A549 (cell line): Measurements from ENCODE around the gene CITED2. TPM values are rescaled to one million over a fixed set of nuclear protein-coding genes. Genes with fewer than 3 reads are reported as not detected.

Source experiments
- ATAC-seq, 2 experiments: fragments of 200-7000 bp in 1 of 2; fragments of >200 bp in 1 of 2; cut with Nextera tagmentation in 1 of 2; cut with Tn5 transposase in 1 of 2; 3 replicates each; pipeline versions ENCODE4 v1.8.0 to v1.9.1; 2018 to 2020; ENCODE audit warnings: mild to moderate bottlenecking in 1 of 2, moderate library complexity in 1 of 2
- CTCF ChIA-PET: fragments of 300-600 bp; sonication (Branson Sonifier 250); formaldehyde crosslinking; extraction: SDS; loops from one replicate; lab custom pipeline; 2021; ENCODE audit warnings: antibody characterized with exemption, inconsistent platforms; lab: Yijun Ruan, JAX
- POLR2A ChIA-PET: fragments of 350-600 bp; formaldehyde crosslinking; extraction: SDS; loops from one replicate; lab custom pipeline; 2021; ENCODE audit warnings: antibody characterized with exemption, inconsistent platforms; lab: Yijun Ruan, JAX
- DNase-seq, 2 experiments: peaks; one replicate each; pipeline versions ENCODE4 v3.0.0 to v3.0.0-alpha.2; 2011 to 2016; ENCODE audit warnings: low read depth in 1 of 2, low spot score in 1 of 2
- FAIRE-seq: peaks from 2 replicates; lab custom pipeline; 2011; peaks lifted over from hg19 to GRCh38; lab: Jason Lieb, UNC
- H3K27ac ChIP-seq, 2 experiments: fragments of >200 bp; sonication (Bioruptor Twin); formaldehyde crosslinking; 3 replicates each; pipeline ENCODE4 v1.5.1; 2016 to 2017
- H3K4me1 ChIP-seq: fragments of >200 bp; sonication (Bioruptor Twin); formaldehyde crosslinking; 3 replicates; pipeline ENCODE4 v1.6.1; 2016
- H3K4me2 ChIP-seq: fragments of >200 bp; sonication (Bioruptor Twin); formaldehyde crosslinking; 3 replicates; pipeline ENCODE4 v1.6.1; 2016
- H3K4me3 ChIP-seq: fragments of >200 bp; sonication (Bioruptor Twin); formaldehyde crosslinking; 3 replicates; pipeline ENCODE4 v1.5.1; 2016
- H3K9me3 ChIP-seq: fragments of >200 bp; sonication (Bioruptor Twin); formaldehyde crosslinking; 3 replicates; pipeline ENCODE4 v1.6.1; 2016
- CHD2 ChIP-seq: fragments of 150-350 bp; IDR thresholded peaks from 2 replicates; pipeline ENCODE4 v1.6.1; 2014; ENCODE audit warnings: low read length; ENCODE audit not compliant: partially characterized antibody
- EHMT2 ChIP-seq: fragments of 200-600 bp; sonication (generic); IDR thresholded peaks from 2 replicates; pipeline ENCODE4 v1.6.1; 2016; ENCODE audit warnings: antibody characterized with exemption, low read depth, mild to moderate bottlenecking, moderate library complexity
- EP300 ChIP-seq, 2 experiments: fragments of >200 bp; sonication (Bioruptor Twin); formaldehyde crosslinking; IDR thresholded peaks; 2 replicates in 1 of 2; 3 replicates in 1 of 2; pipeline ENCODE4 v1.6.1; 2016 to 2017
- ESRRA ChIP-seq: fragments of 150-350 bp; IDR thresholded peaks from 2 replicates; pipeline ENCODE4 v1.6.1; 2014; ENCODE audit warnings: mild to moderate bottlenecking, low read length, borderline replicate concordance
- HES2 ChIP-seq: fragments of >200 bp; sonication (Bioruptor Twin); formaldehyde crosslinking; IDR thresholded peaks from 2 replicates; pipeline ENCODE4 v1.6.1; 2016
- HEYL ChIP-seq: fragments of 250-450 bp; sonication (Bioruptor Pico); IDR thresholded peaks from 2 replicates; pipeline ENCODE4 v1.8.0; 2021; ENCODE audit warnings: mild to moderate bottlenecking, moderate library complexity
- HOXA7 ChIP-seq: fragments of 250-450 bp; sonication (Bioruptor Pico); IDR thresholded peaks from 2 replicates; pipeline ENCODE4 v1.5.0; 2020; ENCODE audit warnings: mild to moderate bottlenecking, moderate library complexity
- HOXB13 ChIP-seq: fragments of 250-450 bp; sonication (Bioruptor Pico); IDR thresholded peaks from 2 replicates; pipeline ENCODE4 v1.5.0; 2020; ENCODE audit warnings: low read depth, mild to moderate bottlenecking, moderate library complexity
- KDM1A ChIP-seq: fragments of 200-600 bp; sonication (generic); IDR thresholded peaks from 2 replicates; pipeline ENCODE4 v1.6.1; 2016; ENCODE audit warnings: low read depth, mild to moderate bottlenecking
- MAFK ChIP-seq: fragments of 450-650 bp; IDR thresholded peaks from 2 replicates; pipeline ENCODE4 v1.6.1; 2014; ENCODE audit not compliant: partially characterized antibody
- NFE2L2 ChIP-seq: fragments of 150-350 bp; conservative IDR thresholded peaks from 2 replicates; pipeline ENCODE4 v1.6.1; 2014; ENCODE audit warnings: low read length
- NR3C1 ChIP-seq: fragments of >200 bp; sonication (Bioruptor Twin); formaldehyde crosslinking; IDR thresholded peaks from 3 replicates; pipeline ENCODE4 v1.6.1; 2017
- PHF8 ChIP-seq: fragments of 200-600 bp; sonication (generic); IDR thresholded peaks from 2 replicates; pipeline ENCODE4 v1.6.1; 2016; ENCODE audit warnings: low read depth, mild to moderate bottlenecking, antibody characterized with exemption, moderate library complexity, borderline replicate concordance
- RARB ChIP-seq: fragments of 250-450 bp; sonication (Bioruptor Pico); IDR thresholded peaks from 2 replicates; pipeline ENCODE4 v1.8.0; 2021; ENCODE audit warnings: mild to moderate bottlenecking, moderate library complexity
- RNF2 ChIP-seq: fragments of 200-600 bp; sonication (generic); IDR thresholded peaks from 2 replicates; pipeline ENCODE4 v1.6.1; 2016; ENCODE audit warnings: low read depth, mild to moderate bottlenecking, antibody characterized with exemption, moderate library complexity, borderline replicate concordance
- TP53 ChIP-seq: fragments of 250-450 bp; sonication (Bioruptor Pico); IDR thresholded peaks from 2 replicates; pipeline ENCODE4 v1.5.0; 2021; ENCODE audit warnings: mild to moderate bottlenecking, moderate library complexity
- WGBS: methylation state at CpG from one replicate; pipeline ENCODE4 v1.1.6; 2017; ENCODE audit errors: missing lambda C conversion rate; 5-methylcytosine and 5-hydroxymethylcytosine counted together
- polyA plus RNA-seq, 4 experiments: library from polyadenylated mRNA; depleted of rRNA in 3 of 4; stranded (reverse); fragments of >200 nt; fragmentation: RNase III in 1 of 4; extraction: RNeasy Plus Mini Kit Qiagen cat#74134 plus additional on column Dnase treatment in 1 of 4; gene quantifications; 2 replicates in 3 of 4; 3 replicates in 1 of 4; pipeline ENCODE4 v1.2.3, GENCODE V29; 2011 to 2017
- TF ChIP-seq, protein P1 (sequence below): fragments of 250-450 bp; sonication (Bioruptor Pico); IDR thresholded peaks from 2 replicates; pipeline ENCODE4 v1.5.0; 2020; ENCODE audit warnings: low read depth, mild to moderate bottlenecking, moderate library complexity
- TF ChIP-seq, protein P2 (sequence below): fragments of >200 bp; sonication (Bioruptor Twin); formaldehyde crosslinking; IDR thresholded peaks from 3 replicates; pipeline ENCODE4 v1.6.1; 2016

Gene CITED2
- polyA plus RNA-seq, 2 of the 4 experiments (the other 2 are of a cell fraction), result 6.4 to 9.3 TPM

DNA sequence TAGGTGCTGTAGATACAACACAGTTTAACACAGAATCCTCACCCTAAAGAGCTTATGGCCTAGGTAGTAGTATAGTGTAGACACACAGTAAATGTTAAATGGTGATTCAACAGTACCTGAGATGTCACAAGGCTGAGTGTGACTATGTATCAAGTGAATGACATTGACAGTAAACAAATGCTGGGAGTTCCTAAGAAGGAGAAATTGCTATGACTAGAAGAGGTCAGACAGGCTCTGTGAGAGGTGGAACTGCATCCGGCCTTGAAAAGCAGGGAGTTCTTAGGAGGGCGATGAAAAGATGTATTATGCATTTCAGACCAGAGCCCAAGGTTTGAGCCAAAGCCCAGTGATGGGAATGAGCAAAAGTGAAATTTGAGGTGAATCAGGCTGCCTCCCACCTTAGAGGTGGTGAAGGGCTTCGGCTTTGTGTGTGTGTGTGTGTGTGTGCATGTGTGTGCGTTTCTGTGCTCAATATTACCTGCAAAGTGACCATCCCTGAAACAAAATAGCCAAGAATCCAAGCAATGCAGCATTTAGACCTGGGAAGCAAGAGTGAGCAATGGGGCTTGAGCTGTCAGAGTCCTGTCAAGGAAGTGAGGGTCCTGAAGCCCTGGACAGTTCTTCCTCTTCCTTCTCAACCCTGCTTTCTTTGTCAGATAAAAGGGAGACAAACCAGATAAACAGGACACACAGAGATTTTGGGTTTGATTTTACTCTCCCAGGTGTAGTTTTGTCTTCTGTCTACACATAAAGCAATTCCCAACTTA, 32.3 kb upstream of the CITED2 start:
- Histone ChIP-seq H3K4me2 (no peak overlapping the region), H3K27ac (no peak overlapping the region), H3K4me1 (peaks cover 5% of the 10 kb centered on the region; the same call in 1 of the 3 replicates), H3K9me3 (no peaks in the 10 kb centered on the region)
- FAIRE-seq (no peak), ATAC-seq (no peak), DNase-seq (peak in 1 of 2 experiments; percentile 2)
- WGBS, result 77% methylated on average over 4 of the region's 4 CpGs
- POLR2A ChIA-PET, result no interaction called here
- CTCF ChIA-PET, result no interaction called here
- no peak for TF ChIP-seq HES2
- no peak for TF ChIP-seq MAFK
- TF ChIP-seq, protein P1, sequence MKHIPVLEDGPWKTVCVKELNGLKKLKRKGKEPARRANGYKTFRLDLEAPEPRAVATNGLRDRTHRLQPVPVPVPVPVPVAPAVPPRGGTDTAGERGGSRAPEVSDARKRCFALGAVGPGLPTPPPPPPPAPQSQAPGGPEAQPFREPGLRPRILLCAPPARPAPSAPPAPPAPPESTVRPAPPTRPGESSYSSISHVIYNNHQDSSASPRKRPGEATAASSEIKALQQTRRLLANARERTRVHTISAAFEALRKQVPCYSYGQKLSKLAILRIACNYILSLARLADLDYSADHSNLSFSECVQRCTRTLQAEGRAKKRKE, result no peak
- TF ChIP-seq, all 56 proteins: peak for 0
- no peak overlapping the region for H3K4me3 ChIP-seq

DNA sequence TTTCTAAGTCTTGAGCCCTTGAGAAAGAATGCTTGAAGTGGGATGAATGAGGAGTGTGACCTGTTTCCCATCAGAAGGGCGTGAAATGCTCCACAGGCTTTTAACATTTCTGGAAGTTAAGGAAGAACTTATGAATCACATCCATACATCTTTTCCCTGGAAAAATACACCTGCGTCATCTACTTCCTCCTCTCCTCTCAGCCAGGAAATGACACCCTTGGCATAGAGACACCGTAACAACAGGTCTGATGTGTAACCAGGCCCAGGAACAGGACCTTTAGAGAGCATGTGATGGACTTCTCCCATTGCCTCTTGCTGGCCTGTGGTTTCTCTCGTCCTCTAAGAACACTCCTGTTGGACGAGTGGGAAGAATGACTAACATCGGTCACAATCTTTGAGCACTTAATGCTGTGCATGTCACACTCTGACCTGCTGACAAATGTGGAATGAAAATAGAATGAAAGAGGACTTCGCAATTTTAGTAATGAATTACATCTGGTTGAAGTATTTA, 28.5 kb upstream of the CITED2 start:
- ATAC-seq, result no peak
- Histone ChIP-seq H3K9me3 (no peaks in the 10 kb centered on the region), H3K27ac (no peak overlapping the region), H3K4me3 (no peak overlapping the region), H3K4me1 (peaks cover 3% of the 10 kb centered on the region; the same call in 1 of the 3 replicates)
- POLR2A ChIA-PET, result no interaction called here
- FAIRE-seq, result no peak
- whole genome bisulfite sequencing, result 84% methylated on average over 7 of the region's 7 CpGs
- TF ChIP-seq NFE2L2 (no peak), CHD2 (no peak), RARB (CRISPR knock-in tag) (no peak), KDM1A (no peak), EHMT2 (no peak), EP300 (IDR thresholded peaks at IDR 0.05) (no peak), MAFK (no peak)
- TF ChIP-seq, all 56 proteins: peak for 0
- CTCF ChIA-PET, result no interaction called here
- no peak for DNase-seq
- H3K4me2 ChIP-seq, result no peak overlapping the region

- H3K4me2 ChIP-seq, result no peak overlapping the region
- no peak for TF ChIP-seq TP53 (CRISPR knock-in tag)
- TF ChIP-seq NR3C1, result no peak
- no peak for TF ChIP-seq HES2
- no peak for TF ChIP-seq HEYL (CRISPR knock-in tag)
- TF ChIP-seq RNF2, result no peak
- no peak for TF ChIP-seq HOXA7 (CRISPR knock-in tag)
- TF ChIP-seq, protein P2, sequence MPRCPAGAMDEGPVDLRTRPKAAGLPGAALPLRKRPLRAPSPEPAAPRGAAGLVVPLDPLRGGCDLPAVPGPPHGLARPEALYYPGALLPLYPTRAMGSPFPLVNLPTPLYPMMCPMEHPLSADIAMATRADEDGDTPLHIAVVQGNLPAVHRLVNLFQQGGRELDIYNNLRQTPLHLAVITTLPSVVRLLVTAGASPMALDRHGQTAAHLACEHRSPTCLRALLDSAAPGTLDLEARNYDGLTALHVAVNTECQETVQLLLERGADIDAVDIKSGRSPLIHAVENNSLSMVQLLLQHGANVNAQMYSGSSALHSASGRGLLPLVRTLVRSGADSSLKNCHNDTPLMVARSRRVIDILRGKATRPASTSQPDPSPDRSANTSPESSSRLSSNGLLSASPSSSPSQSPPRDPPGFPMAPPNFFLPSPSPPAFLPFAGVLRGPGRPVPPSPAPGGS, result no peak
- TF ChIP-seq ESRRA, result no peak
- no peak for TF ChIP-seq HOXB13 (CRISPR knock-in tag)
- no peak for TF ChIP-seq PHF8
- TF ChIP-seq, all 56 proteins: peak for 0
- no peak overlapping the region for H3K4me3 ChIP-seq
- 15% methylated on average over 1 of the region's 1 CpG for WGBS
- no peak overlapping the region for H3K27ac ChIP-seq
- CTCF ChIA-PET, result no interaction called here
- POLR2A ChIA-PET, result no interaction called here
- ATAC-seq (no peak), DNase-seq (no peak), FAIRE-seq (no peak)
- H3K9me3 ChIP-seq, result no peaks in the 10 kb centered on the region
- no peaks in the 10 kb centered on the region for H3K4me1 ChIP-seq
These were observed 24.2 kb upstream of the CITED2 start for GRCh38 chr6:139398658-139399057.
